ENCODE measurements around the gene MYT1. TPM values are rescaled to one million over a fixed set of nuclear protein-coding genes. Genes with fewer than 3 reads are reported as not detected.

Gene MYT1
- total RNA-seq, 1 experiment from 2014 or later = 0.22 TPM

DNA sequence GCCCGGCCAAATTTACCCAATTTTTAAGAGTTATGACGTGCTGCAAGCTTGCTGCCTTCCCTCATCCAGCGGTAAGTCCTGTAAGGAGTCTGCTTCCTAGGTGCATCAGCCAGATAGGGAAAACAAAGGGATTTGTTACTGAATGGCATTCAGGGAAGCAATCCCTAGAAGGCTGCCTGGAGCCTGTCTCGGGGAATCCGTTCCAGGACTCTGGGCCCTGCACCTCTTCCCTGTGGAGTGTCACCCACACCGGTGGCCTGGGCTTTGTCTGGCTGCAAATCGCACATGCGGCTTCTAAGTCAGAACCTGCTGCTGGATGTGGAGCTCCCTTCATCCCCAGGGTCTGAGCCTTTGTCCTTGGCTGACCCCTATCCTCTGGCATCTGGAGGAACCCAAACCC is 7.0 kb downstream of the MYT1 start:
- TF ChIP-seq EZH2 (IDR thresholded peaks at IDR 0.05; ENCODE audit: low read length, unreplicated experiment) = no peak
- TF ChIP-seq CTCF (conservative IDR thresholded peaks at IDR 0.05; ENCODE audit: low read depth, low read length) = no peak
- no peak for TF ChIP-seq EZH2phosphoT487 (IDR thresholded peaks at IDR 0.05; ENCODE audit: borderline replicate concordance, low read length)
- Histone ChIP-seq H2AFZ (ENCODE audit: low read length) (no peak overlapping the region), H3K9me2 (replicated peaks; ENCODE audit: low read length) (no peaks in the 10 kb centered on the region), H3K4me2 (ENCODE audit: low read length) (no peak overlapping the region), H3K27me3 (ENCODE audit: low read length) (peaks cover 34% of the 10 kb centered on the region), H3K9me3 (ENCODE audit: low read length) (no peaks in the 10 kb centered on the region), H3K27ac (ENCODE audit: low read length) (no peak overlapping the region), H3K79me2 (ENCODE audit: low read length) (no peaks in the 10 kb centered on the region), H3K4me3 (ENCODE audit: low read length) (no peak overlapping the region), H3F3A (ENCODE audit: low read length, unreplicated experiment) (no peaks in the 10 kb centered on the region), H3K9ac (ENCODE audit: low read length) (no peak overlapping the region), H3K4me1 (ENCODE audit: insufficient read depth, low read length) (no peaks in the 10 kb centered on the region), H3K36me3 (ENCODE audit: low read depth, low read length) (no peaks in the 10 kb centered on the region), H4K20me1 (ENCODE audit: low read length) (no peaks in the 10 kb centered on the region)
- CTCF ChIA-PET = no interaction called here
- POLR2A ChIA-PET (ENCODE audit: unreplicated experiment) = no interaction called here
- intact Hi-C loops (cut with micrococcal nuclease) = no loop called here
- ATAC-seq (no peak), DNase-seq (no peak)
- BruUV-seq (replicated peaks) = no TSS peak

DNA sequence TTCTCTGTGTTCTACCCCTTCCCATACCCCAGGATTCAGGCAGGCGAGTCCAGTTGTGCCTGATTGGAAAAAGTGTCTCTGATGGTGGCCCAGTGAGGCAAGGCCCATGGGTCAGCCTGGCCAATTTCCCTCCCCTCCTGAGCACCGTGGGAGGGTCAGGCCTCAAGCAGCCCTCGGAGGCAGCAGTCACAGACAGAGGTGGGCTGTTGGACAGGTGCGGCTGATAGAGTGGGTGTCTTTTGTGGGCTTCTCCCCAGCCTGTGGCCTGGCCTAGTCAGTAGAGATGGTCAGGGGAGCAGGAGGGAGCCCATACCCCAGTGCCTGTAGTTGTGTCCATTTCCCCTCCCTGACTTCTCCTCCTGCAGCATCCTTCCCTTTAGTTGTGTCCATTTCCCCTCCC is 8.9 kb downstream of the MYT1 start:
- no peak for DNase-seq
- CTCF ChIA-PET = no interaction called here
- Histone ChIP-seq H3K79me2 (ENCODE audit: low read length) (no peaks in the 10 kb centered on the region), H3K36me3 (ENCODE audit: low read depth, low read length) (no peaks in the 10 kb centered on the region), H3K4me1 (ENCODE audit: insufficient read depth, low read length) (no peaks in the 10 kb centered on the region), H3K4me2 (ENCODE audit: low read length) (no peak overlapping the region), H4K20me1 (ENCODE audit: low read length) (no peaks in the 10 kb centered on the region), H3K9me2 (replicated peaks; ENCODE audit: low read length) (no peaks in the 10 kb centered on the region), H3F3A (ENCODE audit: low read length, unreplicated experiment) (no peaks in the 10 kb centered on the region), H3K9me3 (ENCODE audit: low read length) (no peaks in the 10 kb centered on the region), H2AFZ (ENCODE audit: low read length) (no peak overlapping the region), H3K27ac (ENCODE audit: low read length) (no peak overlapping the region), H3K27me3 (ENCODE audit: low read length) (peaks cover 15% of the 10 kb centered on the region), H3K9ac (ENCODE audit: low read length) (no peak overlapping the region), H3K4me3 (ENCODE audit: low read length) (no peak overlapping the region)
- no peak for TF ChIP-seq EZH2 (IDR thresholded peaks at IDR 0.05; ENCODE audit: low read length, unreplicated experiment)
- no peak for TF ChIP-seq CTCF (conservative IDR thresholded peaks at IDR 0.05; ENCODE audit: low read depth, low read length)
- TF ChIP-seq EZH2phosphoT487 (IDR thresholded peaks at IDR 0.05; ENCODE audit: borderline replicate concordance, low read length) = no peak
- POLR2A ChIA-PET (ENCODE audit: unreplicated experiment) = no interaction called here
- BruUV-seq (replicated peaks) = no TSS peak
- no peak for ATAC-seq
- intact Hi-C loops (cut with micrococcal nuclease) = no loop called here

DNA sequence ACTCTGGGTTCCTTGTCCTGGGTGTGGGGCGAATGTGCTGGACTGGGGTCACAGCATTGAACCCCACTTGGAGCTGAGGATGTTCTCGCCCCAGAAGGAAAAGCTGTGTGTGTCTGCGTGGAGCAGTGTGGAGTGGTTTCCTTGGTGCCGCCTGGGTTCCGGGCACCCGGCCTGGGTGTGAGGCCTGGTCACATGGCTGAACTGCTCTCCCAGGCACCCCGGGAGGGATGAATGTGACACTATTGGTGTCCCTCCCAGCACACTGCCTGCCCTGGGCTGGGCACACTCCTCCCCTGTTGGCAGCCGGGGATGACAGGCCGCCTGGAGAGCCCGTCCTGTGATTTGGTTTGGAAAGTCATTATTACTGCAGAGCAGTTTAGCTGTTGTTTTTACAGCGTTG is 12.3 kb downstream of the MYT1 start:
- H3K36me3 ChIP-seq (ENCODE audit: low read depth, low read length) = no peaks in the 10 kb centered on the region
- H3K27me3 ChIP-seq (ENCODE audit: low read length) = peaks cover 5% of the 10 kb centered on the region
- ChIA-PET CTCF (no interaction called here), POLR2A (ENCODE audit: unreplicated experiment) (no interaction called here)
- no peaks in the 10 kb centered on the region for H4K20me1 ChIP-seq (ENCODE audit: low read length)
- no peaks in the 10 kb centered on the region for H3K9me2 ChIP-seq (replicated peaks; ENCODE audit: low read length)
- TF ChIP-seq EZH2phosphoT487 (IDR thresholded peaks at IDR 0.05; ENCODE audit: borderline replicate concordance, low read length) (no peak), EZH2 (IDR thresholded peaks at IDR 0.05; ENCODE audit: low read length, unreplicated experiment) (no peak), CTCF (conservative IDR thresholded peaks at IDR 0.05; ENCODE audit: low read depth, low read length) (no peak)
- intact Hi-C loops (cut with micrococcal nuclease) = no loop called here
- H3K4me1 ChIP-seq (ENCODE audit: insufficient read depth, low read length) = no peaks in the 10 kb centered on the region
- H3K79me2 ChIP-seq (ENCODE audit: low read length) = no peaks in the 10 kb centered on the region
- no peak overlapping the region for H3K4me2 ChIP-seq (ENCODE audit: low read length)
- H3K9me3 ChIP-seq (ENCODE audit: low read length) = no peaks in the 10 kb centered on the region
- ATAC-seq (no peak), DNase-seq (no peak)
- H3F3A ChIP-seq (ENCODE audit: low read length, unreplicated experiment) = no peaks in the 10 kb centered on the region
- H2AFZ ChIP-seq (ENCODE audit: low read length) = no peak overlapping the region
- BruUV-seq (replicated peaks) = no TSS peak
- H3K9ac ChIP-seq (ENCODE audit: low read length) = no peak overlapping the region
- no peak overlapping the region for H3K27ac ChIP-seq (ENCODE audit: low read length)
- no peak overlapping the region for H3K4me3 ChIP-seq (ENCODE audit: low read length)

Measured in PC-3 (cell line).